Stomach (tissue), 9 donors: ENCODE measurements around the gene CMIP. TPM values are rescaled to one million over a fixed set of nuclear protein-coding genes. Genes with fewer than 3 reads are reported as not detected.
A peak's percentile ranks its signal among the peaks of the same experiment; 100 is the strongest.

ENCODE experiments used
- DNase-seq, 2 donors: peaks; one replicate each; pipeline versions ENCODE4 v3.0.0 to v3.0.0-alpha.2; 2013 to 2019
- H3K27ac ChIP-seq, 5 donors: fragments of 200-600 bp in 4 of 5; sonication (generic) in 4 of 5; one replicate each; pipeline ENCODE4 v1.5.1; 2013 to 2019; ENCODE audit warnings: mild to moderate bottlenecking in 1 of 5, moderate library complexity in 1 of 5
- H3K27me3 ChIP-seq, 3 donors: fragments of 200-600 bp; sonication (generic); one replicate each; pipeline ENCODE4 v1.5.1; 2017 to 2019; ENCODE audit warnings: mixed run types in 1 of 3
- H3K36me3 ChIP-seq, 4 donors: fragments of 200-600 bp; sonication (generic); 1 replicate in 3 of 4; 2 replicates in 1 of 4; pipeline ENCODE4 v1.5.1; 2016 to 2019
- H3K4me1 ChIP-seq, 4 donors: fragments of 200-600 bp; sonication (generic); one replicate each; pipeline ENCODE4 v1.5.1; 2016 to 2019
- H3K4me3 ChIP-seq, 4 donors: fragments of 200-600 bp; sonication (generic) in 3 of 4; one replicate each; pipeline ENCODE4 v1.5.1; 2016 to 2019; ENCODE audit warnings: mild to moderate bottlenecking in 1 of 4
- H3K9me3 ChIP-seq, 4 donors: fragments of 200-600 bp; sonication (generic); one replicate each; pipeline ENCODE4 v1.5.1; 2016 to 2019
- EP300 ChIP-seq: sonication (generic); formaldehyde crosslinking; IDR thresholded peaks from one replicate; pipeline ENCODE4 v1.6.1; 2017; ENCODE audit warnings: antibody characterized with exemption
- POLR2A ChIP-seq, 4 donors: fragments of 450-650 bp; IDR thresholded peaks; one replicate each; pipeline ENCODE4 v1.6.1; 2016; ENCODE audit warnings: antibody characterized with exemption in 4 of 4, control low read depth in 2 of 4, mild to moderate bottlenecking in 1 of 4, moderate library complexity in 1 of 4
- POLR2AphosphoS5 ChIP-seq, 3 donors: sonication (generic); formaldehyde crosslinking; IDR thresholded peaks; one replicate each; pipeline ENCODE4 v1.6.1; 2016; ENCODE audit warnings: antibody characterized with exemption in 3 of 3
- WGBS, 5 donors: extraction: QIAGEN DNeasy Blood & Tissue Kit in 3 of 5; methylation state at CpG; one replicate each; pipeline versions ENCODE4 v1.1.5 to v1.1.7; 2013 to 2018; 5-methylcytosine and 5-hydroxymethylcytosine counted together
- intact Hi-C: fragments of 100-400 bp; cut with DNase I; formaldehyde crosslinking; loops from one replicate; pipeline ENCODE4 v1.15.1; 2023; ENCODE audit warnings: low total_unique reads
- polyA plus RNA-seq, 3 donors: library from polyadenylated mRNA; stranded (reverse); fragments of 200-250 nt; gene quantifications; one replicate each; pipeline ENCODE4 v1.2.3, GENCODE V29; 2013
- total RNA-seq, 5 donors: library from RNA; depleted of rRNA; stranded (reverse); fragments of >200 nt; gene quantifications; one replicate each; pipeline versions ENCODE4 v1.1.0 to v1.2.3, GENCODE V29; 2014 to 2016
- TF ChIP-seq, protein P1 (sequence below), 7 experiments: fragments of 450-650 bp in 4 of 7; fragments of 200-600 bp in 3 of 7; sonication (generic) in 3 of 7; IDR thresholded peaks; one replicate each; pipeline ENCODE4 v1.5.1; 2016 to 2019; ENCODE audit warnings: antibody characterized with exemption in 7 of 7, control low read depth in 2 of 7, mild to moderate bottlenecking in 1 of 7
- donor health status: healthy with polysubstance abuse.
- donor health status: Bipolar disorder and iron deficiency.
- donor health status: healthy.

The CMIP gene
- total and polyA plus RNA-seq, 8 donors: 11.1 to 71.0 (median 31.2) TPM

GRCh38 chr16:81462683-81463082, 18.1 kb downstream of the CMIP start:
- H3K9me3 ChIP-seq: no peaks in the 10 kb centered on the region
- peaks cover 14 to 86% (median 58%) of the 10 kb centered on the region in 4 donors for H3K4me1 ChIP-seq
- no peak for TF ChIP-seq POLR2A (IDR thresholded peaks at IDR 0.05)
- TF ChIP-seq, protein P1, sequence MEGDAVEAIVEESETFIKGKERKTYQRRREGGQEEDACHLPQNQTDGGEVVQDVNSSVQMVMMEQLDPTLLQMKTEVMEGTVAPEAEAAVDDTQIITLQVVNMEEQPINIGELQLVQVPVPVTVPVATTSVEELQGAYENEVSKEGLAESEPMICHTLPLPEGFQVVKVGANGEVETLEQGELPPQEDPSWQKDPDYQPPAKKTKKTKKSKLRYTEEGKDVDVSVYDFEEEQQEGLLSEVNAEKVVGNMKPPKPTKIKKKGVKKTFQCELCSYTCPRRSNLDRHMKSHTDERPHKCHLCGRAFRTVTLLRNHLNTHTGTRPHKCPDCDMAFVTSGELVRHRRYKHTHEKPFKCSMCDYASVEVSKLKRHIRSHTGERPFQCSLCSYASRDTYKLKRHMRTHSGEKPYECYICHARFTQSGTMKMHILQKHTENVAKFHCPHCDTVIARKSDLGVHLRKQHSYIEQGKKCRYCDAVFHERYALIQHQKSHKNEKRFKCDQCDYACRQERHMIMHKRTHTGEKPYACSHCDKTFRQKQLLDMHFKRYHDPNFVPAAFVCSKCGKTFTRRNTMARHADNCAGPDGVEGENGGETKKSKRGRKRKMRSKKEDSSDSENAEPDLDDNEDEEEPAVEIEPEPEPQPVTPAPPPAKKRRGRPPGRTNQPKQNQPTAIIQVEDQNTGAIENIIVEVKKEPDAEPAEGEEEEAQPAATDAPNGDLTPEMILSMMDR (IDR thresholded peaks at IDR 0.05): no peak
- no peak for TF ChIP-seq POLR2AphosphoS5 (IDR thresholded peaks at IDR 0.05)
- no peak for TF ChIP-seq EP300
- H3K27ac ChIP-seq: peak overlapping the region in 1 of 5 donors; percentile 3
- DNase-seq: no peak
- 64 to 78% (median 69%) methylated on average over 4 of the region's 4 CpGs for WGBS, 5 donors
- intact Hi-C loops: no loop called here
- no peak overlapping the region for H3K4me3 ChIP-seq
- H3K27me3 ChIP-seq: no peaks in the 10 kb centered on the region
- peaks cover 0 to 9% (median 2%) of the 10 kb centered on the region in 4 donors for H3K36me3 ChIP-seq

GRCh38 chr16:81463296-81463890, 18.8 kb downstream of the CMIP start:
- no peaks in the 10 kb centered on the region for H3K27me3 ChIP-seq
- H3K9me3 ChIP-seq: no peaks in the 10 kb centered on the region
- no peak overlapping the region for H3K4me3 ChIP-seq
- TF ChIP-seq EP300: no peak
- TF ChIP-seq, protein P1 (IDR thresholded peaks at IDR 0.05): no peak
- H3K36me3 ChIP-seq: peaks cover 0 to 9% (median 2%) of the 10 kb centered on the region in 4 donors
- H3K27ac ChIP-seq: no peak overlapping the region
- no peak for DNase-seq
- WGBS, 5 donors: 84 to 88% (median 86%) methylated on average over 11 to 16 of the region's 16 CpGs
- intact Hi-C loops: no loop called here
- H3K4me1 ChIP-seq: peaks cover 9 to 84% (median 54%) of the 10 kb centered on the region in 4 donors

DNA sequence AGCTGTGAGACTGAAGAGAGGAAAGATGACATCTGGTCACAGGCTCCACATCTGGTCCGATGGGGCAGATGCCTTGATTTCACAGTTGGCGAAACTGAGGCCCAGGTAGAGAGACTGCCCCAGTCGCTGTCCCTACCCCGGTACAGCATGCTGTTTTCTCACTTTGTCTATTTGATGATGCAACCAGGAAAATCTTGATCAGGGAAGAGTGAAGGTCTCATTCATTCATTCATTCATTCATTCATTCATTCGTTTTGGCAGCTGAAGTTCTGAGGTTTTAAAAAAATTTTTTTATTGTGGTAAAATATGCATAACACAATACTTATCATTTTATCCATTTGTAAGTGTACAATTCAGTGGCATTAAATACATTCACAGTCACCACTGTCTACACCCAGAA, 19.7 kb downstream of the CMIP start:
- Histone ChIP-seq H3K9me3 (no peaks in the 10 kb centered on the region), H3K4me3 (no peak overlapping the region), H3K36me3 (peaks cover 0 to 4% (median 2%) of the 10 kb centered on the region in 4 donors), H3K4me1 (peaks cover 12 to 85% (median 57%) of the 10 kb centered on the region in 4 donors), H3K27ac (no peak overlapping the region), H3K27me3 (no peaks in the 10 kb centered on the region)
- 87 to 94% (median 92%) methylated on average over 5 of the region's 5 CpGs for WGBS, 5 donors
- intact Hi-C loops: no loop called here
- DNase-seq: no peak
- TF ChIP-seq POLR2A (IDR thresholded peaks at IDR 0.05): no peak
- no peak for TF ChIP-seq EP300
- TF ChIP-seq, protein P1 (IDR thresholded peaks at IDR 0.05): no peak
- no peak for TF ChIP-seq POLR2AphosphoS5 (IDR thresholded peaks at IDR 0.05)

DNA sequence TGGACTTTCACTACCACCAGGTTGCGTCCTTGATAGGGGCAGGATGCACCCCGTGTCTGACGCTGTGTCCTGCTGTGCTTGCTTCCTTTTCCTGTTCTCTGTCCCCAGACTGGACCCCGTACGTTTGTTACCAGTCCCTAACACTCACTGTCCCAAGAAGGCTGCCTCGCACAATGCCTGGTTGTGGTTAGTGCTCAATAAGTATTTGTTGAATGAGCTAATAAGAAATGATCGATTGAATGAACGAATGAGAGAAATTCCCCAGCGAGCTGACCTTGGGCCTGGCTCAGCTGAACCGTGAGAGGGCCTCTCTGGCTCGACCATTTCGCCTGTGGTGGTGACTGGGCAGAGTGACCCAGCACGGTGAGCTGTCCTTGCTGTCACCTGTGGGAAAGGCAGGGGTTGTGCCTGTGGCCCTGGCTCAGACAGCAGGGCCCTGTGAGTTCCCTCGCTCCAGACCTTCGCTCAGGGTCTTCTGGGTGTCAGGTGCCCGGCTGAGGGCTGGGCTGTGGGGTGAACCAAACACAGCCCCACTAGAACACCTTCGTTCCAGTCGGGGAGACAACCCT, 20.9 kb downstream of the CMIP start:
- Histone ChIP-seq H3K36me3 (peaks cover 0 to 4% (median 0%) of the 10 kb centered on the region in 4 donors), H3K4me1 (peaks cover 17 to 85% (median 57%) of the 10 kb centered on the region in 4 donors), H3K4me3 (no peak overlapping the region), H3K27ac (peak overlapping the region in 1 of 5 donors; percentile 46), H3K9me3 (no peaks in the 10 kb centered on the region), H3K27me3 (no peaks in the 10 kb centered on the region)
- TF ChIP-seq POLR2A (IDR thresholded peaks at IDR 0.05) (no peak), EP300 (no peak), POLR2AphosphoS5 (IDR thresholded peaks at IDR 0.05) (no peak)
- TF ChIP-seq, protein P1 (IDR thresholded peaks at IDR 0.05): no peak
- WGBS, 5 donors: 83 to 90% (median 88%) methylated on average over 18 of the region's 18 CpGs
- no peak for DNase-seq
- intact Hi-C loops: no loop called here
